HFFc6 (cell line): ENCODE measurements around the gene FBF1. TPM values are rescaled to one million over a fixed set of nuclear protein-coding genes. Genes with fewer than 3 reads are reported as not detected.

Experiments
- DNase-seq: peaks from one replicate; pipeline ENCODE4 v3.0.0-alpha.2; 2018
- H3K27ac Mint-ChIP-seq: 2 replicates; pipeline ENCODE4 v1.8.0; 2020; ENCODE audit warnings: mild to moderate bottlenecking, mixed read lengths
- H3K27me3 Mint-ChIP-seq: 2 replicates; pipeline ENCODE4 v1.8.0; 2021; ENCODE audit warnings: mild to moderate bottlenecking, moderate library complexity, mixed read lengths; ENCODE audit not compliant: insufficient read depth
- H3K36me3 Mint-ChIP-seq: 2 replicates; pipeline ENCODE4 v1.8.0; 2021; ENCODE audit warnings: low read depth, mixed read lengths
- H3K4me1 Mint-ChIP-seq: 2 replicates; pipeline ENCODE4 v1.8.0; 2020; ENCODE audit warnings: low read depth, mixed read lengths
- H3K4me3 Mint-ChIP-seq: 2 replicates; pipeline ENCODE4 v1.8.0; 2020; ENCODE audit warnings: mild to moderate bottlenecking, moderate library complexity, mixed read lengths
- H3K9me3 Mint-ChIP-seq: 2 replicates; pipeline ENCODE4 v1.8.0; 2020; ENCODE audit warnings: mild to moderate bottlenecking, mixed read lengths
- CTCF ChIP-seq: fragments of 200-600 bp; sonication (generic); IDR thresholded peaks from 2 replicates; pipeline ENCODE4 v1.5.0; 2021; ENCODE audit warnings: antibody characterized with exemption, mild to moderate bottlenecking
- total RNA-seq, 6 experiments: library from RNA; stranded (reverse); fragmentation: NEBNext Ultra II Directional; extraction: Animal tissue kit (Norgen Biotek cat#: 25700); gene quantifications; 2 replicates in 1 of 6; 3 replicates in 5 of 6; pipeline ENCODE4 v1.2.3, GENCODE V29; 2021

Gene FBF1
- total RNA-seq, 6 experiments from 2014 or later, result 5.6 to 10.1 (median 6.3) TPM

GRCh38 chr17:75861927-75862317 is 78.9 kb downstream of the FBF1 start:
- no peak overlapping the region for H3K27ac Mint-ChIP-seq
- DNase-seq, result no peak
- no peak for TF ChIP-seq CTCF
- H3K4me1 Mint-ChIP-seq, result peaks cover 16% of the 10 kb centered on the region
- no peaks in the 10 kb centered on the region; the same call in 1 of the 2 replicates for H3K27me3 Mint-ChIP-seq
- H3K4me3 Mint-ChIP-seq, result no peak overlapping the region
- no peaks in the 10 kb centered on the region for H3K36me3 Mint-ChIP-seq
- no peaks in the 10 kb centered on the region for H3K9me3 Mint-ChIP-seq

Other genes starting within 250 kb of the FBF1 start
- gene ITGB4, start 219.6 kb downstream of the FBF1 start, total RNA-seq, result 1 to 10 TPM in 1 of 6 experiments, under 1 TPM in 4, not detected in 1; 0.28 to 1.0 (median 0.76) TPM
- gene GALK1, start 175.8 kb downstream of the FBF1 start, total RNA-seq, result 10 to 100 TPM; 33.8 to 43.2 (median 37.7) TPM
- 10 to 100 TPM; 12.7 to 18.6 (median 16.2) TPM for gene UNK, start 156.2 kb downstream of the FBF1 start, total RNA-seq
- gene UNC13D, start 96.6 kb downstream of the FBF1 start, total RNA-seq, result under 1 TPM; 0.17 to 0.78 (median 0.24) TPM
- gene WBP2, start 85.7 kb downstream of the FBF1 start, total RNA-seq, result 10 to 100 TPM; 51.4 to 65.5 (median 59.3) TPM
- 1 to 10 TPM; 1.0 to 2.3 (median 1.5) TPM for gene TRIM47, start 62.5 kb downstream of the FBF1 start, total RNA-seq
- 10 to 100 TPM; 10.3 to 12.6 (median 11.0) TPM for gene TRIM65, start 44.1 kb downstream of the FBF1 start, total RNA-seq
- gene MRPL38, start 36.2 kb downstream of the FBF1 start, total RNA-seq, result 10 to 100 TPM; 64.9 to 89.8 (median 70.3) TPM
- gene ACOX1, start 38.1 kb upstream of the FBF1 start, total RNA-seq, result 10 to 100 TPM; 40.4 to 47.2 (median 44.5) TPM
- gene TEN1, start 38.2 kb upstream of the FBF1 start, total RNA-seq, result 10 to 100 TPM; 13.3 to 15.4 (median 13.8) TPM
- 1 to 10 TPM; 1.9 to 2.9 (median 2.1) TPM for gene CDK3, start 59.8 kb upstream of the FBF1 start, total RNA-seq
- not detected for gene EVPL, start 86.3 kb upstream of the FBF1 start, total RNA-seq
- gene SRP68, start 131.5 kb upstream of the FBF1 start, total RNA-seq, result 100 to 1,000 TPM in 3 of 6 experiments, 10 to 100 TPM in 3; 95.3 to 104 (median 100.0) TPM
- gene GALR2, start 133.7 kb upstream of the FBF1 start, total RNA-seq, result under 1 TPM in 5 of 6 experiments, not detected in 1; 0.14 to 0.33 (median 0.15) TPM
- gene ZACN, start 138.1 kb upstream of the FBF1 start, total RNA-seq, result under 1 TPM in 2 of 6 experiments, not detected in 4; 0.23 to 0.26 TPM
- gene EXOC7, start 162.7 kb upstream of the FBF1 start, total RNA-seq, result 100 to 1,000 TPM; 134 to 157 (median 144) TPM
- gene FOXJ1, start 200.2 kb upstream of the FBF1 start, total RNA-seq, result not detected